MM.1S (cell line): ENCODE measurements around the gene MRPL4.
A peak's percentile ranks its signal among the peaks of the same experiment; 100 is the strongest.

Experiments used
- DNase-seq: peaks from one replicate; pipeline ENCODE4 v3.0.0-alpha.2; 2015
- H2AFZ ChIP-seq: fragments of 300-600 bp; sonication (generic); 2 replicates; pipeline ENCODE4 v1.6.0; 2016; ENCODE audit warnings: antibody characterized with exemption, low read length
- H3F3A ChIP-seq: fragments of 300-600 bp; sonication (generic); 2 replicates; pipeline ENCODE4 v1.6.1; 2016; ENCODE audit warnings: mild to moderate bottlenecking, antibody characterized with exemption, low read length, moderate library complexity, mixed read lengths; ENCODE audit not compliant: insufficient read depth
- H3K27ac ChIP-seq: fragments of 300-600 bp; sonication (generic); 2 replicates; pipeline ENCODE4 v1.5.1; 2016; ENCODE audit warnings: mild to moderate bottlenecking, low read length
- H3K27me3 ChIP-seq: fragments of 300-600 bp; sonication (generic); replicated peaks from 2 replicates; pipeline ENCODE4 v1.6.0; 2016; ENCODE audit warnings: low read length; ENCODE audit not compliant: insufficient read depth
- H3K36me3 ChIP-seq: fragments of 300-600 bp; sonication (generic); replicated peaks from 2 replicates; pipeline ENCODE4 v1.6.1; 2016; ENCODE audit warnings: mild to moderate bottlenecking, low read length, mixed read lengths; ENCODE audit not compliant: insufficient read depth
- H3K4me1 ChIP-seq: fragments of 300-600 bp; sonication (generic); 2 replicates; pipeline ENCODE4 v1.6.1; 2016; ENCODE audit warnings: low read length, mixed read lengths
- H3K4me2 ChIP-seq: fragments of 300-600 bp; sonication (generic); 2 replicates; pipeline ENCODE4 v1.6.0; 2016; ENCODE audit warnings: low read depth, low read length
- H3K4me3 ChIP-seq: fragments of 300-600 bp; sonication (generic); 2 replicates; pipeline ENCODE4 v1.5.1; 2016; ENCODE audit warnings: low read length, mixed read lengths
- H3K79me2 ChIP-seq: fragments of 300-600 bp; sonication (generic); 2 replicates; pipeline ENCODE4 v1.6.1; 2016; ENCODE audit warnings: mixed run types, low read length, mixed read lengths
- H3K9ac ChIP-seq: fragments of 300-600 bp; sonication (generic); 2 replicates; pipeline ENCODE4 v1.6.1; 2016; ENCODE audit warnings: low read length, mixed read lengths
- H3K9me2 ChIP-seq: fragments of 300-600 bp; sonication (generic); replicated peaks from 2 replicates; pipeline ENCODE4 v1.6.1; 2016; ENCODE audit warnings: mild to moderate bottlenecking, low read length, mixed read lengths; ENCODE audit not compliant: insufficient read depth
- H3K9me3 ChIP-seq: fragments of 300-600 bp; sonication (generic); replicated peaks from 2 replicates; pipeline ENCODE4 v1.6.1; 2016; ENCODE audit warnings: mild to moderate bottlenecking, low read length, mixed read lengths; ENCODE audit not compliant: insufficient read depth
- H4K20me1 ChIP-seq: fragments of 300-600 bp; sonication (generic); 2 replicates; pipeline ENCODE4 v1.6.1; 2016; ENCODE audit warnings: mild to moderate bottlenecking, low read length, moderate library complexity, mixed read lengths; ENCODE audit not compliant: insufficient read depth
- EZH2 ChIP-seq: fragments of 300-600 bp; sonication (generic); optimal IDR thresholded peaks from 2 replicates; pipeline ENCODE3; 2017; ENCODE audit warnings: low read depth, mild to moderate bottlenecking, antibody characterized with exemption, low read length, mixed read lengths
- EZH2phosphoT487 ChIP-seq: fragments of 300-600 bp; sonication (generic); IDR thresholded peaks from 2 replicates; pipeline ENCODE4 v1.6.1; 2018; ENCODE audit warnings: antibody characterized with exemption, low read length
- TF ChIP-seq, protein P1 (sequence below): fragments of 300-600 bp; sonication (generic); IDR thresholded peaks from 2 replicates; pipeline ENCODE4 v1.5.1; 2016; ENCODE audit warnings: antibody characterized with exemption, low read length, mixed read lengths

The MRPL4 gene

DNA sequence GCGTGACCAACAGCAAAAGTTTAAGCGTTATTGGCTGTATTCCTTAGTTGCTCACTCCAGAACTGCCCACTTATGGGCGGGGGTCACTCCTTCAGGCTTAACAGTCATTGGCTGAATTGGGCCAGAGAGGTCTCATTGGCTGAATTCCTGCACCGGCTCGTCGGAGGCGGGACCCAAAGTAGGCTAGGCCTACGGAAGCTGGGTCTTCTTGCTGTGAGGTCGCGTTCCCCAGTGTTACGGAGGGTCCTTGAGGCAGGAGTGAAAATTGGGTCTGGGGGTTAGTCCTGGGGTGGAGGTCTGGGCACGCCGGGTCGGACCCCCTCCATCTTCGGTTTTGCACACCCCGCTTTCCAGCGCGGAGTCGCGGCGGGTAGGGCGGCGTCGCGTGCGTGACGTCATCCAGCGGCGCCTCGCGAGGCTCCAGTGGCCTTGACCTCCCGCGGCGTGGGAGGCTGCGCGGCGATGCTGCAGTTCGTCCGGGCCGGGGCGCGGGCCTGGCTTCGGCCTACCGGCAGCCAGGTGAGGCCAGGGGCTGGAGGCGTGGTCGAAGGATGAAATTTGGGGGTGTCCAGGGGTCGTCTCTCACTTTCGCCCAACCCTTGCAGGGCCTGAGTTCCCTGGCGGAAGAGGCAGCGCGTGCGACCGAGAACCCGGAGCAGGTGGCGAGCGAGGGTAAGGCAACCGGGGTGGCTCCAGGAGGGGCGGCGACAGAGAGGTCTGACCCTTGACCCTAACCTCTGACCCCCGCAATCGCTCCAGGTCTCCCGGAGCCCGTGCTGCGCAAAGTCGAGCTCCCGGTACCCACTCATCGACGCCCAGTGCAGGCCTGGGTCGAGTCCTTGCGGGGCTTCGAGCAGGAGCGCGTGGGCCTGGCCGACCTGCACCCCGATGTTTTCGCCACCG is at the start of gene MRPL4:
Gene MRPL4 (plus strand): TSS at position 423 of the 903 bp plus-strand sequence. CDS start 40 bp downstream, at position 463.
- Histone ChIP-seq H3K4me3 (peak within 1 kb of the TSS; percentile 96), H3K4me1 (0 out of 2 replicates have a peak, but pooled peaks cover 11% of the 10 kb centered on the region), H3K36me3 (peaks cover 4% of the 10 kb centered on the region), H4K20me1 (no peaks in the 10 kb centered on the region), H3K9ac (peak within 1 kb of the TSS; percentile 95), H3F3A (peaks cover 8% of the 10 kb centered on the region; the same call in 1 of the 2 replicates), H3K27ac (peak within 1 kb of the TSS; percentile 59; the same call in 1 of the 2 replicates), H2AFZ (peak within 1 kb of the TSS; percentile 83), H3K4me2 (peak within 1 kb of the TSS; percentile 97), H3K9me2 (no peaks in the 10 kb centered on the region), H3K79me2 (peaks cover 32% of the 10 kb centered on the region), H3K27me3 (no peaks in the 10 kb centered on the region), H3K9me3 (no peaks in the 10 kb centered on the region)
- TF ChIP-seq EZH2 (no peak), EZH2phosphoT487 (no peak)
- TF ChIP-seq, protein P1, sequence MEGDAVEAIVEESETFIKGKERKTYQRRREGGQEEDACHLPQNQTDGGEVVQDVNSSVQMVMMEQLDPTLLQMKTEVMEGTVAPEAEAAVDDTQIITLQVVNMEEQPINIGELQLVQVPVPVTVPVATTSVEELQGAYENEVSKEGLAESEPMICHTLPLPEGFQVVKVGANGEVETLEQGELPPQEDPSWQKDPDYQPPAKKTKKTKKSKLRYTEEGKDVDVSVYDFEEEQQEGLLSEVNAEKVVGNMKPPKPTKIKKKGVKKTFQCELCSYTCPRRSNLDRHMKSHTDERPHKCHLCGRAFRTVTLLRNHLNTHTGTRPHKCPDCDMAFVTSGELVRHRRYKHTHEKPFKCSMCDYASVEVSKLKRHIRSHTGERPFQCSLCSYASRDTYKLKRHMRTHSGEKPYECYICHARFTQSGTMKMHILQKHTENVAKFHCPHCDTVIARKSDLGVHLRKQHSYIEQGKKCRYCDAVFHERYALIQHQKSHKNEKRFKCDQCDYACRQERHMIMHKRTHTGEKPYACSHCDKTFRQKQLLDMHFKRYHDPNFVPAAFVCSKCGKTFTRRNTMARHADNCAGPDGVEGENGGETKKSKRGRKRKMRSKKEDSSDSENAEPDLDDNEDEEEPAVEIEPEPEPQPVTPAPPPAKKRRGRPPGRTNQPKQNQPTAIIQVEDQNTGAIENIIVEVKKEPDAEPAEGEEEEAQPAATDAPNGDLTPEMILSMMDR: no peak
- peak; percentile 100 for DNase-seq

DNA sequence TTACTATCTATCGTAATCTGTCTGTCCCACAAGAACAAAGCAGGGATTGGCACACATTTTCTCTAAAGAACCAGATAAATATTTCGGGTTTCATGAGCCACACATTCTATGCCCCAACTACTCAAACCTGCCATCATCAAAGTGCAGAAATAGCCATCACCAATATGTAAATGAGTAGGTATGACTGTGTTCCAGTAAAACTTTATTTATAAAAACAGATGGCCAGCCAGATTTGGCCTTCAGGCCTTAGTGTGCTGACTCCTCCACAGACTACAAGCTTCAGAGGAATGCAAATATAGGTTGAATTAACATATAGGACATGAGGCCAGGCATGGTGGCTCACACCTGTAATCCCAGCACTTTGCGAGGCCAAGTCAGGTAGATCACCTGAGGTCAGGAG is 48.3 kb upstream of the MRPL4 start:
- no peaks in the 10 kb centered on the region for H3K9me3 ChIP-seq
- peaks cover 19% of the 10 kb centered on the region for H3K4me1 ChIP-seq
- no peak overlapping the region for H3K4me3 ChIP-seq
- H3F3A ChIP-seq: peaks cover 17% of the 10 kb centered on the region
- peak; percentile 17 for DNase-seq
- no peaks in the 10 kb centered on the region for H4K20me1 ChIP-seq
- TF ChIP-seq EZH2phosphoT487 (no peak), EZH2 (no peak)
- TF ChIP-seq, protein P1: no peak
- H3K79me2 ChIP-seq: no peaks in the 10 kb centered on the region
- H3K9me2 ChIP-seq: no peaks in the 10 kb centered on the region
- no peak overlapping the region for H3K9ac ChIP-seq
- no peak overlapping the region for H3K4me2 ChIP-seq
- H2AFZ ChIP-seq: no peak overlapping the region
- H3K27me3 ChIP-seq: no peaks in the 10 kb centered on the region
- no peaks in the 10 kb centered on the region for H3K36me3 ChIP-seq
- peak overlapping the region; percentile 75; the same call in 1 of the 2 replicates for H3K27ac ChIP-seq

DNA sequence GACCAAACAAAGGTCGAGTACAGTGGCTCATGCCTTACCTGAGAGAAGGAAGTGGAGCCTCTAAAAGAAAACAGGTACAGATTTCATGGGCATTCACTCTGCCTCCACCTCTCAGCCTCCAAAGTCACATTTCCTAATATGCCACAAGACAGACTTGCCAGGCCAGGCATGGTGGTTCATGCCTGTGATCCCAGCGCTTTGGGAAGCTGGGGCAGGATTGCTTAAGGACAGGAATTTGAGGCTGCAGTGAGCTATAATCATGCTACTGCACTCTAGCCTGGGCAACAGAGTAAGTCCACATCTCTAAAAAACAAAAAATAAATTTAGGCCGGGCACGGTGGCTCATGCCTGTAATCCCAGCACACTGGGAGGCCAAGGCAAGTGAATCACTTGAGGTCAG is 46.4 kb upstream of the MRPL4 start:
- Histone ChIP-seq H3K9ac (no peak overlapping the region), H3K4me1 (peaks cover 14% of the 10 kb centered on the region), H3K27ac (no peak overlapping the region), H3K79me2 (no peaks in the 10 kb centered on the region), H3K4me2 (no peak overlapping the region), H3K9me2 (no peaks in the 10 kb centered on the region), H2AFZ (no peak overlapping the region), H3K4me3 (no peak overlapping the region), H3K9me3 (no peaks in the 10 kb centered on the region), H3F3A (peaks cover 10% of the 10 kb centered on the region), H4K20me1 (no peaks in the 10 kb centered on the region), H3K36me3 (no peaks in the 10 kb centered on the region), H3K27me3 (no peaks in the 10 kb centered on the region)
- TF ChIP-seq, protein P1: no peak
- no peak for TF ChIP-seq EZH2
- DNase-seq: no peak
